ENCODE results near the gene MYBBP1A. TPM values are rescaled to one million over a fixed set of nuclear protein-coding genes. Genes with fewer than 3 reads are reported as not detected.

Gene MYBBP1A
- total and polyA plus RNA-seq, 9 of the 15 experiments (the other 6 are each of a cell fraction or from before 2014, with no cell fraction given), result 2.0 to 114 (median 47.2) TPM

DNA sequence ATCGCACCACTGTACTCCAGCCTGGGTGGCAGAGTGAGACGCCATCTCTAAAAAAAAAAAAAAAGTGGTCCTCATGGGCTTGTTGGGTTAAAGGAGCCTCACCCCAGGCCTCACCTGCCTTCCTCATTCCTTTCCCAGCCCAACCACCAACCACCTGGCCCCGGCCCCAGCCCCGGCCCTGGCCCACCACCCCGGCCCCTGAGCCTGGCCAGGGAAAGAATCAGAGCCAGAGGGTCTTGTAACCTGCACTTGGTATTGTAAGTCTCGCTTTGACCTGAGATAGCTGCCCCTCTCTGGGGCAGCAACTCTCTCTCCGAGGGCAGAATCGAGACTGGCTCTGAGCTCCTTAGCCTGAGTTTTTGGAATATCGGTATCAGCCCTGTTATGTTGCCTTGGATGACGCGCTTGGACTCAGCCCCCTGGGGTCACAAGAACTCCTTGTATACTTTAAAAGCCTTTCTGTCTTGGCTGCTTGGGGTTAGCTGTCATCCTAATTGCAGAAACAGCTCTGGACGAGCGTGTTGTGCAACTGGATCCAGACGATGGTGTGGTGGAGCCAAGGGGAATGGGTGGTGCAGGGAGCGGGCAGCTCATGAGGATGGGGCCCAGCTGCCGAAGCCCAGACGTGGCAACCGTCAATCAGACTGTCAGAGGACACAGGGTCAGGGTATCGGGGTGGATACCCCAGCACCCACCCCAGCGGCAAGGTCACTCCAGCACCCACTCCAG, 43.8 kb upstream of the MYBBP1A start:
- FAIRE-seq (no peak), DNase-seq (ENCODE audit: extremely low read depth in 1 of 4, low spot score in 3 of 4) (no peak), ATAC-seq (no peak)
- H3K9me3 ChIP-seq (replicated peaks; ENCODE audit: control insufficient read depth, insufficient read depth, low read depth, low read length), result no peaks in the 10 kb centered on the region
- no peak overlapping the region for H3K9ac ChIP-seq (ENCODE audit: insufficient read depth in 1 of 2, low read depth in 2 of 2, low read length in 2 of 2)
- BruUV-seq (replicated peaks), result no TSS peak
- WGBS (ENCODE audit: insufficient coverage, low coverage, missing lambda C conversion rate), result 31% methylated on average over 13 of the region's 20 CpGs
- no peaks in the 10 kb centered on the region for H3K36me3 ChIP-seq (ENCODE audit: control insufficient read depth, insufficient read depth, low read length)
- intact Hi-C loops (cut with micrococcal nuclease) (no loop called here), in situ Hi-C loops (cut with MboI) (no loop called here)
- H3K4me3 ChIP-seq, result no peak overlapping the region
- peaks cover 0 to 21% of the 10 kb centered on the region in 2 experiments; a peak in 3 of 5 replicates for H3K4me1 ChIP-seq (replicated peaks in 1 of 2; ENCODE audit: control insufficient read depth in 2 of 2, insufficient read depth in 2 of 2, low read length in 2 of 2)
- no peak overlapping the region for H3K4me2 ChIP-seq (ENCODE audit: insufficient read depth, low read length)
- no peak overlapping the region for H3K27ac ChIP-seq (ENCODE audit: extremely low read depth, low read depth, low read length)
- CTCF ChIA-PET (ENCODE audit: low intra/inter-chr PET ratio), result no interaction called here
- POLR2A ChIA-PET, result interaction anchor here (0.8 kb wide), 1 partner anchor 28 kb away, joined by 3 read pairs; no protein-coding TSS in a partner anchor
- H2AFZ ChIP-seq (ENCODE audit: low read depth, low read length), result no peak overlapping the region
- peaks cover 3 to 80% of the 10 kb centered on the region in 2 experiments; a peak in 4 of 5 replicates for H3K27me3 ChIP-seq (ENCODE audit: control insufficient read depth in 2 of 2, insufficient read depth in 2 of 2, low read length in 2 of 2)
- TF ChIP-seq RFX5 (IDR thresholded peaks at IDR 0.05; ENCODE audit: low read depth, low read length) (no peak), MYC (IDR thresholded peaks at IDR 0.05; ENCODE audit: low read depth, low read length) (no peak), MYC (CRISPR knock-in tag; IDR thresholded peaks at IDR 0.05; ENCODE audit: borderline replicate concordance, low read depth) (no peak), SMAD1 (IDR thresholded peaks at IDR 0.05; ENCODE audit: low read depth, low read length, partially characterized antibody) (no peak), MTA1 (IDR thresholded peaks at IDR 0.05; ENCODE audit: borderline replicate concordance) (no peak), ZBTB7A (IDR thresholded peaks at IDR 0.05; ENCODE audit: borderline replicate concordance, control insufficient read depth, low read depth, low read length) (no peak), MAZ (CRISPR knock-in tag; conservative IDR thresholded peaks at IDR 0.05 in 1 of 2, IDR thresholded peaks at IDR 0.05 in 1 of 2) (no peak), KAT2B (IDR thresholded peaks at IDR 0.05; ENCODE audit: low read depth, low read length) (no peak), FOXJ2 (tag; IDR thresholded peaks at IDR 0.05) (no peak), PRMT5 (CRISPR knock-in tag; IDR thresholded peaks at IDR 0.05) (no peak), RBM15 (IDR thresholded peaks at IDR 0.05; ENCODE audit: insufficient read depth, low read length) (no peak), KLF1 (tag; IDR thresholded peaks at IDR 0.05) (no peak), RUNX1 (IDR thresholded peaks at IDR 0.05; ENCODE audit: low read depth) (no peak), ETV5 (CRISPR knock-in tag; IDR thresholded peaks at IDR 0.05; ENCODE audit: low read depth) (no peak)
- TF ChIP-seq, protein P1, sequence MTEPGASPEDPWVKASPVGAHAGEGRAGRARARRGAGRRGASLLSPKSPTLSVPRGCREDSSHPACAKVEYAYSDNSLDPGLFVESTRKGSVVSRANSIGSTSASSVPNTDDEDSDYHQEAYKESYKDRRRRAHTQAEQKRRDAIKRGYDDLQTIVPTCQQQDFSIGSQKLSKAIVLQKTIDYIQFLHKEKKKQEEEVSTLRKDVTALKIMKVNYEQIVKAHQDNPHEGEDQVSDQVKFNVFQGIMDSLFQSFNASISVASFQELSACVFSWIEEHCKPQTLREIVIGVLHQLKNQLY (CRISPR knock-in tag; conservative IDR thresholded peaks at IDR 0.05), result no peak
- 0 out of 2 replicates have a peak, but pooled peaks cover 3% of the 10 kb centered on the region for H4K20me1 ChIP-seq (replicated peaks; ENCODE audit: control insufficient read depth, insufficient read depth, low read length)
- H3K9me1 ChIP-seq (ENCODE audit: control insufficient read depth, insufficient read depth, low read length), result no peaks in the 10 kb centered on the region
- no peaks in the 10 kb centered on the region for H3K79me2 ChIP-seq (ENCODE audit: control insufficient read depth, insufficient read depth, low read length)

Measured in K562 (cell line).